Left renal cortex interstitium (tissue), 4 donors: ENCODE data around the gene RGS2. TPM values are rescaled to one million over a fixed set of nuclear protein-coding genes. Genes with fewer than 3 reads are reported as not detected.

Experiments used
- polyA plus RNA-seq, 4 donors: library from polyadenylated mRNA; unstranded; fragments of 120-200 nt; gene quantifications; one replicate each; pipeline ENCODE4 v1.2.1, GENCODE V29; 2013; ENCODE audit not compliant: insufficient read length in 4 of 4

The RGS2 gene
- polyA plus RNA-seq, 4 donors: 25.5 to 44.7 (median 37.2) TPM

Other genes with a start within 250 kb of the RGS2 start
- 1 to 10 TPM in 3 of 4 donors, under 1 TPM in 1; 0.68 to 8.0 (median 3.2) TPM for gene RGS1, start 233.3 kb upstream of the RGS2 start, polyA plus RNA-seq
- gene RGS13, start 172.9 kb upstream of the RGS2 start, polyA plus RNA-seq: not detected